ENCODE data around the gene FOXN3. TPM values are rescaled to one million over a fixed set of nuclear protein-coding genes. Genes with fewer than 3 reads are reported as not detected.
A peak's percentile ranks its signal among the peaks of the same experiment; 100 is the strongest.

FOXN3 gene
- total and polyA plus RNA-seq, 2 experiments from 2014 or later = 98.9 to 167 TPM

DNA sequence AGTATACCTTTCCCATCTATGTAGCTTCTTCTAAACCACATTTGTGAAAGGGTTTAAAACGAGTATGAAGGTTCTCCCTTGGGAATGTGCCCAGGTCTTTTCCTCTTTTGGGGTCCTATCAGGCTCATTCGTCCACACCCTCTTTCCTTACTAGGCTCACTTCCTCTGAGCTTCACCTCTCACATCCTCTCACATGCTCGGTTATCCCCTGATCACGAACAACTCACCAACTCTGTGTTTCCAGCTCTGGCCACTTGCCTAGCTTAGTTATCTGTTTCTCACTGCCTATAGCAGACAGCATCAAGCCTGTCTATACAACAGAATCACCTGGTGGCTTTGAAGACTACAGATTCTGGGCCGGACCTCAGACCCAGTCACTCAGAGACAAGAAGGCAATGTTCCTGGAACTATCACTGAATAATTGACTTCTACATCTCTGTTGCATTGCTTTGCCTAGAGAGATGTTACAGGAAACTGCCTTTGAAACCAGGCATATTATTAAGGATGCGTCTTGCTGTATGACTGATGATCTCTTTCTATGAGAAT lies 158.2 kb downstream of the FOXN3 start:
- Histone ChIP-seq H3F3A (replicated peaks; ENCODE audit: low read depth) (0 out of 2 replicates have a peak, but pooled peaks cover 4% of the 10 kb centered on the region), H3K4me1 (ENCODE audit: insufficient read depth) (peaks cover 9% of the 10 kb centered on the region), H3K9me2 (ENCODE audit: insufficient read depth) (peaks cover 10% of the 10 kb centered on the region; the same call in 1 of the 2 replicates), H2AFZ (no peak overlapping the region), H4K20me1 (replicated peaks; ENCODE audit: insufficient read depth) (peaks cover 41% of the 10 kb centered on the region), H3K4me2 (no peak overlapping the region), H3K4me3 (no peak overlapping the region), H3K27me3 (ENCODE audit: insufficient read depth) (no peaks in the 10 kb centered on the region), H3K36me3 (ENCODE audit: insufficient read depth) (no peaks in the 10 kb centered on the region), H3K27ac (ENCODE audit: low read depth) (0 out of 2 replicates have a peak overlapping the region, but pooled peaks have one; percentile 32), H3K79me2 (replicated peaks; ENCODE audit: insufficient read depth) (peaks cover 100% of the 10 kb centered on the region)
- H3K9me3 Mint-ChIP-seq = no peaks in the 10 kb centered on the region
- peaks cover 38% of the 10 kb centered on the region for H3K4me1 Mint-ChIP-seq
- peaks cover 6% of the 10 kb centered on the region for H3K27me3 Mint-ChIP-seq (ENCODE audit: insufficient read depth, low read depth, poor library complexity)
- ATAC-seq (no peak), DNase-seq (ENCODE audit: low spot score) (no peak)
- no peak overlapping the region for H3K27ac Mint-ChIP-seq
- no peak overlapping the region for H3K4me3 Mint-ChIP-seq
- peaks cover 41% of the 10 kb centered on the region for H3K36me3 Mint-ChIP-seq (ENCODE audit: low read depth)
- TF ChIP-seq NANOG (IDR thresholded peaks at IDR 0.05; ENCODE audit: borderline replicate concordance) (no peak), CREB1 (CRISPR knock-in tag; IDR thresholded peaks at IDR 0.05; ENCODE audit: low read depth) (no peak), STAT1 (IDR thresholded peaks at IDR 0.05; ENCODE audit: unreplicated experiment) (no peak), ZNF114 (CRISPR knock-in tag; IDR thresholded peaks at IDR 0.05) (no peak), JUNB (IDR thresholded peaks at IDR 0.05; ENCODE audit: unreplicated experiment) (no peak), POLR2AphosphoS5 (IDR thresholded peaks at IDR 0.05; ENCODE audit: low read depth) (no peak), CTCF (conservative IDR thresholded peaks at IDR 0.05; ENCODE audit: low read depth in 2 of 2) (no peak), EZH2 (IDR thresholded peaks at IDR 0.05; ENCODE audit: low read depth, unreplicated experiment) (no peak), EZH2phosphoT487 (IDR thresholded peaks at IDR 0.05; ENCODE audit: unreplicated experiment) (no peak), REST (IDR thresholded peaks at IDR 0.05; ENCODE audit: unreplicated experiment) (no peak), ZNF331 (CRISPR knock-in tag; IDR thresholded peaks at IDR 0.05; ENCODE audit: low read depth) (no peak)
- TF ChIP-seq, protein P1, sequence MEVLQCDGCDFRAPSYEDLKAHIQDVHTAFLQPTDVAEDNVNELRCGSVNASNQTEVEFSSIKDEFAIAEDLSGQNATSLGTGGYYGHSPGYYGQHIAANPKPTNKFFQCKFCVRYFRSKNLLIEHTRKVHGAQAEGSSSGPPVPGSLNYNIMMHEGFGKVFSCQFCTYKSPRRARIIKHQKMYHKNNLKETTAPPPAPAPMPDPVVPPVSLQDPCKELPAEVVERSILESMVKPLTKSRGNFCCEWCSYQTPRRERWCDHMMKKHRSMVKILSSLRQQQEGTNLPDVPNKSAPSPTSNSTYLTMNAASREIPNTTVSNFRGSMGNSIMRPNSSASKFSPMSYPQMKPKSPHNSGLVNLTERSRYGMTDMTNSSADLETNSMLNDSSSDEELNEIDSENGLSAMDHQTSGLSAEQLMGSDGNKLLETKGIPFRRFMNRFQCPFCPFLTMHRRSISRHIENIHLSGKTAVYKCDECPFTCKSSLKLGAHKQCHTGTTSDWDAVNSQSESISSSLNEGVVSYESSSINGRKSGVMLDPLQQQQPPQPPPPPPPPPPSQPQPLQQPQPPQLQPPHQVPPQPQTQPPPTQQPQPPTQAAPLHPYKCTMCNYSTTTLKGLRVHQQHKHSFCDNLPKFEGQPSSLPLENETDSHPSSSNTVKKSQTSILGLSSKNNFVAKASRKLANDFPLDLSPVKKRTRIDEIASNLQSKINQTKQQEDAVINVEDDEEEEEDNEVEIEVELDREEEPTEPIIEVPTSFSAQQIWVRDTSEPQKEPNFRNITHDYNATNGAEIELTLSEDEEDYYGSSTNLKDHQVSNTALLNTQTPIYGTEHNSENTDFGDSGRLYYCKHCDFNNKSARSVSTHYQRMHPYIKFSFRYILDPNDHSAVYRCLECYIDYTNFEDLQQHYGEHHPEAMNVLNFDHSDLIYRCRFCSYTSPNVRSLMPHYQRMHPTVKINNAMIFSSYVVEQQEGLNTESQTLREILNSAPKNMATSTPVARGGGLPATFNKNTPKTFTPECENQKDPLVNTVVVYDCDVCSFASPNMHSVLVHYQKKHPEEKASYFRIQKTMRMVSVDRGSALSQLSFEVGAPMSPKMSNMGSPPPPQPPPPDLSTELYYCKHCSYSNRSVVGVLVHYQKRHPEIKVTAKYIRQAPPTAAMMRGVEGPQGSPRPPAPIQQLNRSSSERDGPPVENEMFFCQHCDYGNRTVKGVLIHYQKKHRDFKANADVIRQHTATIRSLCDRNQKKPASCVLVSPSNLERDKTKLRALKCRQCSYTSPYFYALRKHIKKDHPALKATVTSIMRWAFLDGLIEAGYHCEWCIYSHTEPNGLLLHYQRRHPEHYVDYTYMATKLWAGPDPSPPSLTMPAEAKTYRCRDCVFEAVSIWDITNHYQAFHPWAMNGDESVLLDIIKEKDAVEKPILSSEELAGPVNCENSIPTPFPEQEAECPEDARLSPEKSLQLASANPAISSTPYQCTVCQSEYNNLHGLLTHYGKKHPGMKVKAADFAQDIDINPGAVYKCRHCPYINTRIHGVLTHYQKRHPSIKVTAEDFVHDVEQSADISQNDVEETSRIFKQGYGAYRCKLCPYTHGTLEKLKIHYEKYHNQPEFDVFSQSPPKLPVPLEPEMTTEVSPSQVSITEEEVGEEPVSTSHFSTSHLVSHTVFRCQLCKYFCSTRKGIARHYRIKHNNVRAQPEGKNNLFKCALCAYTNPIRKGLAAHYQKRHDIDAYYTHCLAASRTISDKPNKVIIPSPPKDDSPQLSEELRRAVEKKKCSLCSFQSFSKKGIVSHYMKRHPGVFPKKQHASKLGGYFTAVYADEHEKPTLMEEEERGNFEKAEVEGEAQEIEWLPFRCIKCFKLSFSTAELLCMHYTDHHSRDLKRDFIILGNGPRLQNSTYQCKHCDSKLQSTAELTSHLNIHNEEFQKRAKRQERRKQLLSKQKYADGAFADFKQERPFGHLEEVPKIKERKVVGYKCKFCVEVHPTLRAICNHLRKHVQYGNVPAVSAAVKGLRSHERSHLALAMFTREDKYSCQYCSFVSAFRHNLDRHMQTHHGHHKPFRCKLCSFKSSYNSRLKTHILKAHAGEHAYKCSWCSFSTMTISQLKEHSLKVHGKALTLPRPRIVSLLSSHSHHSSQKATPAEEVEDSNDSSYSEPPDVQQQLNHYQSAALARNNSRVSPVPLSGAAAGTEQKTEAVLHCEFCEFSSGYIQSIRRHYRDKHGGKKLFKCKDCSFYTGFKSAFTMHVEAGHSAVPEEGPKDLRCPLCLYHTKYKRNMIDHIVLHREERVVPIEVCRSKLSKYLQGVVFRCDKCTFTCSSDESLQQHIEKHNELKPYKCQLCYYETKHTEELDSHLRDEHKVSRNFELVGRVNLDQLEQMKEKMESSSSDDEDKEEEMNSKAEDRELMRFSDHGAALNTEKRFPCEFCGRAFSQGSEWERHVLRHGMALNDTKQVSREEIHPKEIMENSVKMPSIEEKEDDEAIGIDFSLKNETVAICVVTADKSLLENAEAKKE (CRISPR knock-in tag; IDR thresholded peaks at IDR 0.05) = no peak
- TF ChIP-seq, protein P2, sequence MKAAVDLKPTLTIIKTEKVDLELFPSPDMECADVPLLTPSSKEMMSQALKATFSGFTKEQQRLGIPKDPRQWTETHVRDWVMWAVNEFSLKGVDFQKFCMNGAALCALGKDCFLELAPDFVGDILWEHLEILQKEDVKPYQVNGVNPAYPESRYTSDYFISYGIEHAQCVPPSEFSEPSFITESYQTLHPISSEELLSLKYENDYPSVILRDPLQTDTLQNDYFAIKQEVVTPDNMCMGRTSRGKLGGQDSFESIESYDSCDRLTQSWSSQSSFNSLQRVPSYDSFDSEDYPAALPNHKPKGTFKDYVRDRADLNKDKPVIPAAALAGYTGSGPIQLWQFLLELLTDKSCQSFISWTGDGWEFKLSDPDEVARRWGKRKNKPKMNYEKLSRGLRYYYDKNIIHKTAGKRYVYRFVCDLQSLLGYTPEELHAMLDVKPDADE (IDR thresholded peaks at IDR 0.05) = no peak

Measured in GM23338 (cell line).